ENCODE data around the gene ITM2C.

Gene ITM2C

DNA sequence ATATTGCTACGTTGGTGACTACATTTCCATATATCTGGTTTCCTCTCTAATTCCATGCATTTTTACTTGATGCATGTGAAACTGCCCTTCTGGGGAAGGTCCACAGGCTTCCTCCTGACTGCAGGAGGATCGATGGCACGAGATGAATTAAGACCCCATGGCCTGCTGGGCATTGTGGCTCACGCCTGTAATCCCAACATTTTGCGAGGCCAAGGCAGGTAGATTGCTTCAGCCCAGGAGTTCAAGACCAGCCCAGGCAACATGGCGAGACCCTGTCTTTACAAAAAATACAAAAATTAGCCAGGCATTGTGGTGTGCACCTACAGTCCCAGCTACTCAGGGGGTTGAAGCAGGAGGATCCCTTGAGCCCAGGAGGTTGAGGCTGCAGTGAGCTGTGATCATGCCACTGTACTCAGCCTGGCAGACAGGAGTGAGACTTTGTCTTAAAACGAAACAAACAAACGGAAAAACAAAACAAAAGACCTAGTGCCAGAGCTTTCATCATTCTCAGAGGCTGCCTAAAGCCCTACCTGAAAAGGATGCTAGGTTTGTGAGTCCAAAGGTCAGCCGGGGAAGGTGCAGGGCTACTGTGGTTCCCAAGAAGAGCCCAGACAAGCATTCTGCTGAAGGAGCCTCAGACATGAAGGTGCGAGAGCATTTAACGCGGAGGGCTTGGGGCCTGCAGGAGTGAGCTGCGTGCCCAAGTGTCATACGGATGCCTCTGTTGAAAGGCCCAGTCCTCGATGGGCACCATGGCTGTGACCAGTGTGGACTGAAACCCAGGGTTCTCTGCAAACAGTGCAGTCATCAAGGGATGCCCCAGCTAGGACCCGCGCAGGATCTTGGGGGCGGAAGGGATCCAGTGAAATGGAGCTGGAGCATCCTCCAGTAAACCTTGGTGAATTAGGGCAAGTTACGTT is 38.7 kb downstream of the ITM2C start:
- Histone ChIP-seq H3K36me3 (ENCODE audit: control insufficient read depth in 2 of 2, insufficient read depth in 1 of 2, low read length in 2 of 2) (no peaks in the 10 kb centered on the region), H3K4me1 (ENCODE audit: control insufficient read depth, insufficient read depth, low read length) (no peaks in the 10 kb centered on the region), H3K27ac (ENCODE audit: extremely low read depth, low read depth, low read length) (no peak overlapping the region), H3K4me3 (ENCODE audit: low read depth, low read length) (no peak overlapping the region), H3K9me3 (ENCODE audit: control insufficient read depth, insufficient read depth, low read depth, low read length) (no peaks in the 10 kb centered on the region)
- ChIA-PET CTCF (interaction anchor here (0.6 to 4.3 kb wide), 4 partner anchors 10 to 84 kb away, joined by 4 to 55 read pairs (median 5); no protein-coding TSS in a partner anchor), POLR2A (no interaction called here)
- TF ChIP-seq, protein P1, sequence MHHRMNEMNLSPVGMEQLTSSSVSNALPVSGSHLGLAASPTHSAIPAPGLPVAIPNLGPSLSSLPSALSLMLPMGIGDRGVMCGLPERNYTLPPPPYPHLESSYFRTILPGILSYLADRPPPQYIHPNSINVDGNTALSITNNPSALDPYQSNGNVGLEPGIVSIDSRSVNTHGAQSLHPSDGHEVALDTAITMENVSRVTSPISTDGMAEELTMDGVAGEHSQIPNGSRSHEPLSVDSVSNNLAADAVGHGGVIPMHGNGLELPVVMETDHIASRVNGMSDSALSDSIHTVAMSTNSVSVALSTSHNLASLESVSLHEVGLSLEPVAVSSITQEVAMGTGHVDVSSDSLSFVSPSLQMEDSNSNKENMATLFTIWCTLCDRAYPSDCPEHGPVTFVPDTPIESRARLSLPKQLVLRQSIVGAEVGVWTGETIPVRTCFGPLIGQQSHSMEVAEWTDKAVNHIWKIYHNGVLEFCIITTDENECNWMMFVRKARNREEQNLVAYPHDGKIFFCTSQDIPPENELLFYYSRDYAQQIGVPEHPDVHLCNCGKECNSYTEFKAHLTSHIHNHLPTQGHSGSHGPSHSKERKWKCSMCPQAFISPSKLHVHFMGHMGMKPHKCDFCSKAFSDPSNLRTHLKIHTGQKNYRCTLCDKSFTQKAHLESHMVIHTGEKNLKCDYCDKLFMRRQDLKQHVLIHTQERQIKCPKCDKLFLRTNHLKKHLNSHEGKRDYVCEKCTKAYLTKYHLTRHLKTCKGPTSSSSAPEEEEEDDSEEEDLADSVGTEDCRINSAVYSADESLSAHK (tag by site-specific recombination; IDR thresholded peaks at IDR 0.05): no peak
- TF ChIP-seq ZNF624 (tag by site-specific recombination; IDR thresholded peaks at IDR 0.05) (no peak), ZNF26 (tag by site-specific recombination; IDR thresholded peaks at IDR 0.05) (no peak), ZNF426 (tag by site-specific recombination; IDR thresholded peaks at IDR 0.05) (no peak), ZBTB1 (tag by site-specific recombination; IDR thresholded peaks at IDR 0.05) (no peak), ZNF560 (tag by site-specific recombination; IDR thresholded peaks at IDR 0.05; ENCODE audit: borderline replicate concordance) (no peak), ZNF302 (tag by site-specific recombination; IDR thresholded peaks at IDR 0.05; ENCODE audit: low read depth) (no peak), ZNF140 (tag by site-specific recombination; IDR thresholded peaks at IDR 0.05) (no peak), EGR2 (tag by site-specific recombination; IDR thresholded peaks at IDR 0.05; ENCODE audit: low read depth) (no peak)
- TF ChIP-seq, protein P2, sequence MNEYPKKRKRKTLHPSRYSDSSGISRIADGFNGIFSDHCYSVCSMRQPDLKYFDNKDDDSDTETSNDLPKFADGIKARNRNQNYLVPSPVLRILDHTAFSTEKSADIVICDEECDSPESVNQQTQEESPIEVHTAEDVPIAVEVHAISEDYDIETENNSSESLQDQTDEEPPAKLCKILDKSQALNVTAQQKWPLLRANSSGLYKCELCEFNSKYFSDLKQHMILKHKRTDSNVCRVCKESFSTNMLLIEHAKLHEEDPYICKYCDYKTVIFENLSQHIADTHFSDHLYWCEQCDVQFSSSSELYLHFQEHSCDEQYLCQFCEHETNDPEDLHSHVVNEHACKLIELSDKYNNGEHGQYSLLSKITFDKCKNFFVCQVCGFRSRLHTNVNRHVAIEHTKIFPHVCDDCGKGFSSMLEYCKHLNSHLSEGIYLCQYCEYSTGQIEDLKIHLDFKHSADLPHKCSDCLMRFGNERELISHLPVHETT (tag by site-specific recombination; IDR thresholded peaks at IDR 0.05): no peak
- TF ChIP-seq, protein P3, sequence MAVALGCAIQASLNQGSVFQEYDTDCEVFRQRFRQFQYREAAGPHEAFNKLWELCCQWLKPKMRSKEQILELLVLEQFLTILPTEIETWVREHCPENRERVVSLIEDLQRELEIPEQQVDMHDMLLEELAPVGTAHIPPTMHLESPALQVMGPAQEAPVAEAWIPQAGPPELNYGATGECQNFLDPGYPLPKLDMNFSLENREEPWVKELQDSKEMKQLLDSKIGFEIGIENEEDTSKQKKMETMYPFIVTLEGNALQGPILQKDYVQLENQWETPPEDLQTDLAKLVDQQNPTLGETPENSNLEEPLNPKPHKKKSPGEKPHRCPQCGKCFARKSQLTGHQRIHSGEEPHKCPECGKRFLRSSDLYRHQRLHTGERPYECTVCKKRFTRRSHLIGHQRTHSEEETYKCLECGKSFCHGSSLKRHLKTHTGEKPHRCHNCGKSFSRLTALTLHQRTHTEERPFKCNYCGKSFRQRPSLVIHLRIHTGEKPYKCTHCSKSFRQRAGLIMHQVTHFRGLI (tag by site-specific recombination; IDR thresholded peaks at IDR 0.05): no peak

DNA sequence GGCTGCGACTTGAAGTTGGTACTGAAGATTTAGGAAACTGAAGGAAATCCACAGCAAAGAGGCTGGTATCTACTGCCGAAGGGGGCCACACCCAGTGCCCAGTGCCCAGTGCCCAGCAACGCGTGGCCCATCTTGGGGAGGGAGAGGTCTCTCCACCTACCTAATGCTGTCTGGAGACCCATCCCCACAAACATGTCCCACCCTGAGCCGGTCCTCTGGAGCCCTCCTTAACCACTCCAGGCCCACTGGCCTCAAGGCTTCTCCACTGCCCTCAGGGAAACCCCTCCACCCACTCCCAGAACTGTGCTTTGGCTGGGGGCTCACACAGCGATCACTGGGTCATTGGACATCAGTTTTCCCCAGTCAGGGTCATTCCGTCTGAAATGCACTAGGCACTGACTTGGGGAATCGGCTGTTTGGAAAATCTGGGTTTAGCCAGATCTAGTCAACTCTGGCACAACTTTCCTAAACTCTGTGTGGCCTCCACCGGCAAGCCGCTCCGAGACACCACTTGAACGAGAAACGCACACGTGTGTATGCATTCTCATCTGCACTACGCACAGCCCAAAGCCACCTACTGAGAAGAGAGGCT is 40.2 kb downstream of the ITM2C start:
- no peak for TF ChIP-seq ZXDB (tag by site-specific recombination; IDR thresholded peaks at IDR 0.05)
- TF ChIP-seq ZNF76 (tag by site-specific recombination; IDR thresholded peaks at IDR 0.05; ENCODE audit: borderline replicate concordance, low read depth): no peak
- no peak for TF ChIP-seq ZNF510 (tag by site-specific recombination; IDR thresholded peaks at IDR 0.05; ENCODE audit: insufficient replicate concordance)
- no peak for TF ChIP-seq ZNF423 (tag by site-specific recombination; IDR thresholded peaks at IDR 0.05)
- TF ChIP-seq, protein P4, sequence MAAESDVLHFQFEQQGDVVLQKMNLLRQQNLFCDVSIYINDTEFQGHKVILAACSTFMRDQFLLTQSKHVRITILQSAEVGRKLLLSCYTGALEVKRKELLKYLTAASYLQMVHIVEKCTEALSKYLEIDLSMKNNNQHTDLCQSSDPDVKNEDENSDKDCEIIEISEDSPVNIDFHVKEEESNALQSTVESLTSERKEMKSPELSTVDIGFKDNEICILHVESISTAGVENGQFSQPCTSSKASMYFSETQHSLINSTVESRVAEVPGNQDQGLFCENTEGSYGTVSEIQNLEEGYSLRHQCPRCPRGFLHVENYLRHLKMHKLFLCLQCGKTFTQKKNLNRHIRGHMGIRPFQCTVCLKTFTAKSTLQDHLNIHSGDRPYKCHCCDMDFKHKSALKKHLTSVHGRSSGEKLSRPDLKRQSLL (tag by site-specific recombination; IDR thresholded peaks at IDR 0.05): no peak
- no peak for TF ChIP-seq ZNF843 (tag by site-specific recombination; IDR thresholded peaks at IDR 0.05)
- CTCF ChIA-PET: interaction anchor here (0.6 to 1.4 kb wide), 4 partner anchors 8 to 82 kb away, joined by 3 to 6 read pairs (median 4); no protein-coding TSS in a partner anchor
- no peak overlapping the region for H3K27ac ChIP-seq (ENCODE audit: extremely low read depth, low read depth, low read length)
- POLR2A ChIA-PET: no interaction called here
- no peaks in the 10 kb centered on the region for H3K36me3 ChIP-seq (ENCODE audit: control insufficient read depth in 2 of 2, insufficient read depth in 1 of 2, low read length in 2 of 2)
- H3K4me1 ChIP-seq (ENCODE audit: control insufficient read depth, insufficient read depth, low read length): no peaks in the 10 kb centered on the region
- no peaks in the 10 kb centered on the region for H3K9me3 ChIP-seq (ENCODE audit: control insufficient read depth, insufficient read depth, low read depth, low read length)
- no peak overlapping the region for H3K4me3 ChIP-seq (ENCODE audit: low read depth, low read length)

Data from HEK293 (cell line).